Activated CD8-positive, alpha-beta memory T cell treated with anti-CD3 and anti-CD28 coated beads, Interleukin-2, amount 50 U/mL, for 48 hours (primary cell): Measurements from ENCODE around the gene APLP2.
"Not testable (repeated sequence)": the region's sequence is repeated elsewhere in the genome, so short reads cannot be mapped to it uniquely, and the experiment has no call there.

Experiments
- DNase-seq: peaks from one replicate; pipeline ENCODE4 v3.0.0-alpha.2; 2020

APLP2 gene

GRCh38 chr11:130092661-130093060 is 23.0 kb downstream of the APLP2 start:
- DNase-seq, result no peak

GRCh38 chr11:130094614-130095013 is 24.9 kb downstream of the APLP2 start:
- DNase-seq, result no peak

- DNase-seq, result no peak
Measured at GRCh38 chr11:130095326-130095725, 25.6 kb downstream of the APLP2 start.

GRCh38 chr11:130096042-130096441 is 26.3 kb downstream of the APLP2 start:
- no peak for DNase-seq

- DNase-seq, result no peak
Measured at GRCh38 chr11:130096823-130097222, 27.1 kb downstream of the APLP2 start.

- DNase-seq, result no peak
Measured at GRCh38 chr11:130097285-130097684, 27.6 kb downstream of the APLP2 start.

GRCh38 chr11:130099356-130099755 is 29.7 kb downstream of the APLP2 start:
- no peak for DNase-seq

GRCh38 chr11:130100381-130101095 is 30.8 kb downstream of the APLP2 start:
- no peak for DNase-seq

GRCh38 chr11:130101661-130102060 is 32.0 kb downstream of the APLP2 start:
- no peak for DNase-seq

GRCh38 chr11:130102301-130103249 is 32.9 kb downstream of the APLP2 start:
- no peak for DNase-seq

- DNase-seq, result no peak
Measured at GRCh38 chr11:130103296-130103814, 33.7 kb downstream of the APLP2 start.

GRCh38 chr11:130106381-130106780 is 36.7 kb downstream of the APLP2 start:
- no peak for DNase-seq

GRCh38 chr11:130108671-130109070 is 39.0 kb downstream of the APLP2 start:
- not testable (repeated sequence) for DNase-seq

GRCh38 chr11:130109386-130109785 is 39.7 kb downstream of the APLP2 start:
- no peak for DNase-seq

- no peak for DNase-seq
Measured at GRCh38 chr11:130110339-130111108, 40.8 kb downstream of the APLP2 start.

GRCh38 chr11:130112071-130112830 is 42.6 kb downstream of the APLP2 start:
- no peak for DNase-seq

- DNase-seq, result no peak
Measured at GRCh38 chr11:130114281-130114680, 44.6 kb downstream of the APLP2 start.

GRCh38 chr11:130114726-130115125 is 45.0 kb downstream of the APLP2 start:
- no peak for DNase-seq

- DNase-seq, result no peak
Measured at GRCh38 chr11:130115218-130115617, 45.5 kb downstream of the APLP2 start.

- no peak for DNase-seq
Measured at GRCh38 chr11:130118165-130118564, 48.5 kb downstream of the APLP2 start.

- no peak for DNase-seq
Measured at GRCh38 chr11:130118636-130119387, 49.1 kb downstream of the APLP2 start.
